SK-N-DZ (cell line): ENCODE results near the gene RADIL.

Experiments used
- DNase-seq: peaks from one replicate; pipeline ENCODE4 v3.0.0-alpha.2; 2015; ENCODE audit warnings: low spot score

The RADIL gene

GRCh38 chr7:4832711-4833110 is 50.8 kb downstream of the RADIL start:
- no peak for DNase-seq

GRCh38 chr7:4831723-4832495 is 51.6 kb downstream of the RADIL start:
- DNase-seq = no peak

DNA sequence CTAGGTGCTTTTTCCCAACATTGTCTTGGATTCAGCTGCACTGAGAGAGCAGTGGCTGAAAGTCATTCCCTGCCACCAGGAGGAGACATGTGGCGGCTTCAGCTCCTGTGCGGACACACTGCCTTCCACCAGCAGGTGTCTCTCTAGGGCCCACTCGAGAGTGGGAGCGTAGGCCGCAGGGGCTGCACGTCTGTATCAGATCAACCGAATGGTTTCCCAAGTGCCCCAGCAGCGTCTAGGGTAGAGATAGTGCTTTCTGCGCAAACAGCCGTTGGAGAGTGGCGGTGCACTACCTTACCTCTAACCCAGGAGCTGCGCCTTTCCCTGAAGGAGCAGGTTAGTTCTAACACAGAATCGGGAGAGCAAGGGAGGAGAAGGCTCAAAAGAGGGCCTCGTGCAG is 53.3 kb downstream of the RADIL start:
- DNase-seq = peak; percentile 92

- DNase-seq = no peak
Measured at GRCh38 chr7:4828720-4829383, 54.7 kb downstream of the RADIL start.

DNA sequence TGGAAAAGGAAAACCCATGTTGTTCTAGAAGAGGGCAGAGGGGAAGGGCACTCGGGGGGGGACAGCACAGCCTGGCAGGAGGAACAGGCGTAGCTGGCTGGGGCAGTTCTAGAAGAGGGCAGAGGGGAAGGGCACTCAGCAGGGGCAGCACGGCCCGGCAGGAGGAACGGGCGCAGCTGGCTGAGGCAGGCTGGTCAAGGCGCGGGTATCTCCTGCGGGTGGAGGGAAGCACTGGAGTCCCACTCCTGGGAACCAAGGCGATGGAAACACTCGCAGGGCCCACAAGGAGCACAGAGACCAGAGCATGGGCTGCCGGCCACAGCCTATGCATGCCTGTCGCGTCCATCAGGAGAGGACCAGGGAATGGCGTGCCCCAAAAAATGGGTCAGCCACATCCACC is 58.4 kb downstream of the RADIL start:
- DNase-seq = no peak

DNA sequence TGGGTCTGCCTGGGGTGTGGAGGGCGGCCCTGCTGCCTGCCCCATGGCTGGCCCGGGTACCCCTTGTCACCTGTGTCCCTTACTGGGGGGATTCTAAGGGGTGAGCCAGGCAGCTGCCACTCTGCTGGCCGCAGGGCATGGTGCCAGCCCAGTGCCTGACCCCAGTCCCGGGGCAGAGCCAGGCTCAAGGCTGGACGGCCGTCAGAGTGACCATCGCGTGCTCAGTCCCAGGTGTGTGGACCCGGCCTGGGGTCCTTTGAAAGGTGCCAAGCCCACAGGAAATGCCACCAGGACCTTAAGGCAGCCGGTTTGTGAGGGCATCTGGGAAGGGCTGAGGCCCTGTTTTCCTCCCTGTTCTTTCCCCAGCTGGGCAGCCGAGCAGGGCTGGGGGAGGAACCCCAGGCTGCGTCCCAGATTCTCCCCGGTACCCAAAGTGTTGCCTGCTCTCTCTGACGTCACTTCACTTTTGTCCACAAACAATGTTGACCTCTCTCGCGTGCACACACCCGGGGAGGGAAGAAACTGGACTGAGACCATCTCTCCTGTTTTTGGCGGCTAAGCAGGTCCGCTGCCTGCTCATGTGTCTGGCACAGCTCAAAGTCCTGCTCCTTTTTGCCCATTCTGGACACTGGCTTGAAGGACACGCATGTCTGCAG is 59.3 kb downstream of the RADIL start:
- DNase-seq = no peak

- DNase-seq = no peak
Measured at GRCh38 chr7:4823441-4824119, 59.9 kb downstream of the RADIL start.

- no peak for DNase-seq
Measured at GRCh38 chr7:4822677-4823076, 60.8 kb downstream of the RADIL start.

- DNase-seq = no peak
Measured at GRCh38 chr7:4820967-4821471, 62.5 kb downstream of the RADIL start.

- no peak for DNase-seq
Measured at GRCh38 chr7:4820405-4820966, 63.0 kb downstream of the RADIL start.

GRCh38 chr7:4819560-4820404 is 63.7 kb downstream of the RADIL start:
- DNase-seq = no peak

- DNase-seq = no peak
Measured at GRCh38 chr7:4818000-4818794, 65.3 kb downstream of the RADIL start.

DNA sequence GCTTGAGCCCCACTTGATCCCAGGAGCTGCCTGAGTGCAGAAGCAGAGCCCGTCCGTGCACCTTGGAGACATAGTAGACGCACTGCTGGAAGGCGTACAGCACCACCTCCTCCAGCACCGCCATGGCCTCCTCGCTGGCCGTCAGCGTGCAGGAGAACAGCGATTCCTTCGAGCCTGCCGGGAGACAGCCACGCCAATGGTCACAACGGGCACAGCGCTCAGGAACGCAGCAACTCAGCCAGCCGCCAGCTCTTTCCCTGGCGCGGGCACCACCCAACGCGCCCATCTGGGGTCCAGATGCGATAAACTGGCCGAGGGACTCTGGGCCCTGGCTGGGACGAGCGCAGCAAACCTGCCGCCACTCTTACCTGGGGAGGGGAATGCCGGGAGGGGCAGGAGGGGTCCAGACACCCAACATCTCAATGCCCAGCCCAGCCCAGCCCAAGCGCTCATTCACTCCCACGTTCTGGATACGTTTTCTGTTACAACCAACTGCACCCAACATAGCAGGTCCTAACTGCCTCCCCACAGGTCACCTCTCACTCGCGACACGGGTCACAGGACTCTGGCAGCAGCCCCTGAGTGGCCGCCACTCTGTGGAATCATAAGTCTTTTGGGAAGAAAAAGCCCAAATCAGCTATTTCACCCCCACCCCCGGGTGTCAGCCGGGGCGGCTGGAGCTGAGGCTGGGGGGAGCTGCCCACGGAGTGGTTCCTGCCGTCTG is 66.2 kb downstream of the RADIL start:
- no peak for DNase-seq

DNA sequence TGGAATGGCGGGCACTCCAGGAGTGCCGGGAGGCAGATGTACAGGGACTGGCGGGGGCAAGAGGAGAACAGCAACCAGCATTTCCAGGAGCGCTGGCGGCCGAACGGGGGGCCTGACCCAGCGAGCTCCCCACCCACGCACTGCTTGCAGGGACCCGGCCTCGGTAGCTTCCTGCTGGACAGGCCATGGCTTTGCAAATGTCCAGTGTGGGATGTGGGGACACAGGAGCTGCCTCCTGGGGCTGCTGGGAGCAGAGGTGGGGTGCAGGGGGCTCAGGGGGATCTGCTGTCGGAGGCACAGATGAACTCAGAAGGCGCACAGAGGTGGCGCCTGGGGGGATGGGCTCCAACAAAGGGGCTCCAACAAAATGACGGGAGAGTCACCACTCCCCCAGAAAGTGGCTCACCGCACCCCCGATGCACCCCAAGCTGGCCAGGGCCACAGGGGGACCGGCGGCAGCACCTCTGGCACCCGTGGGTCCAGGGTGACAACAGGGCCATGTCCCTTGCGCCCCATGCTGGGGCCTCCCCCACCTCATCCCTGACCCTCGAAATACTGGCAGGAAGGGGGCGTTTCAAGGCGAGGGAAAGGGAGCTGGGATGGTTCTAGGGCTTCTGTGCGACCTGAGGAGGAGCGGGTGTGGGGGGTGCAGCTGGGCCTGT is 67.0 kb downstream of the RADIL start:
- DNase-seq = no peak

GRCh38 chr7:4815609-4816418 is 67.7 kb downstream of the RADIL start:
- DNase-seq = no peak

DNA sequence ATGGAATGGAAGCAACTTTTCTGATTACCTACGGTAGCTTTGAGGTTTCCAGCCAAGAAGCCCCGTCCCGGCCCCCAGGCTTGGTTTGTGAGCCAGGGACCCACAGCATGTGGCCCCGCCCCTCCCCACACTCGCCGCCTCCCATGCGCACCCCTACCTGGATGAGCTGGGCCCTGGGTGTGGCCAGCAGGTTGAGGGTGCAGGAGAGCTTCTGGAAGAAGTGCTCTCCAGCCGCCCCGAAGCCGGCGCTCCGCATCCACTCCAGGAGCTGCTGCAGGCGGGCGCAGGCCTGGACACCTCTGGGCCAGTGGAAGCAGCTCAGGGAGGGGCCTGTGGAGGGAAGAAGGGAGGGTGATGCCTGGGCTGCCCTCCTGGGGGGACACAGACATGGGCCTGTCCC is 68.4 kb downstream of the RADIL start:
- no peak for DNase-seq

DNA sequence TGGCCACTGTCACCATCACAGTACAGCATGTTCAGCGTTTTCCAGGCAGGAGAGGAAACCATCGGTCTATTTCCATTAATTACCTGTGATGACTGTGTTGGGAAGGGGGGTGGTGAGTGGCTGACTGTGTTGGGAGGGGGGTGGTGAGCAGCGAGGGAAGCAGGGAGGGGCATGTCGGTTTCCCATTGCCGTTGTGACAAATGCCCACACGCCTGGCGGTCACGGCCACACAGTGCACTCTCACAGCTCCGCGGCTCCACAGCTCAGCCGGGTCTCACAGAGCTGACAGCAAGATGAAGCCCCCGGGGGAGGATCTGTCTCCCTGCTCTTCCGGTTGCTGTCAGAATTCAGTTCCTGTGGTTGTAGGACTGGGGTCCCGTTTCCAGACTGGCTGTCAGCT is 69.1 kb downstream of the RADIL start:
- DNase-seq = no peak

GRCh38 chr7:4809666-4810065 is 73.8 kb downstream of the RADIL start:
- no peak for DNase-seq
